H1 (cell line): ENCODE measurements around the gene OR5V1.

Experiments used
- CHD2 ChIP-seq: IDR thresholded peaks from 2 replicates; pipeline ENCODE4 v1.6.1; 2012; ENCODE audit warnings: low read length, improper control_type of control experiment
- EGR1 ChIP-seq: IDR thresholded peaks from 2 replicates; pipeline ENCODE4 v1.6.1; 2011; ENCODE audit warnings: low read depth, low read length, borderline replicate concordance
- GTF2F1 ChIP-seq: IDR thresholded peaks from 2 replicates; pipeline ENCODE4 v1.6.1; 2012; ENCODE audit warnings: low read depth, low read length, improper control_type of control experiment, borderline replicate concordance
- MAFK ChIP-seq: IDR thresholded peaks from 2 replicates; pipeline ENCODE4 v1.6.1; 2012; ENCODE audit warnings: low read depth, mild to moderate bottlenecking, improper control_type of control experiment, low read length
- NRF1 ChIP-seq: IDR thresholded peaks from 2 replicates; pipeline ENCODE4 v1.6.1; 2011; ENCODE audit warnings: mild to moderate bottlenecking, low read depth, low read length, improper control_type of control experiment
- POLR2A ChIP-seq, 2 experiments: IDR thresholded peaks; 1 replicate in 1 of 2; 2 replicates in 1 of 2; pipeline ENCODE4 v1.6.1; 2011; ENCODE audit warnings: low read depth in 2 of 2, low read length in 2 of 2, mild to moderate bottlenecking in 2 of 2; ENCODE audit errors: control extremely low read depth in 1 of 2
- SP2 ChIP-seq: IDR thresholded peaks from 2 replicates; pipeline ENCODE4 v1.6.1; 2012; ENCODE audit warnings: mild to moderate bottlenecking, low read length, inconsistent platforms
- TF ChIP-seq, protein P1 (sequence below): IDR thresholded peaks from 2 replicates; pipeline ENCODE4 v1.6.1; 2012; ENCODE audit warnings: low read length, inconsistent platforms

DNA sequence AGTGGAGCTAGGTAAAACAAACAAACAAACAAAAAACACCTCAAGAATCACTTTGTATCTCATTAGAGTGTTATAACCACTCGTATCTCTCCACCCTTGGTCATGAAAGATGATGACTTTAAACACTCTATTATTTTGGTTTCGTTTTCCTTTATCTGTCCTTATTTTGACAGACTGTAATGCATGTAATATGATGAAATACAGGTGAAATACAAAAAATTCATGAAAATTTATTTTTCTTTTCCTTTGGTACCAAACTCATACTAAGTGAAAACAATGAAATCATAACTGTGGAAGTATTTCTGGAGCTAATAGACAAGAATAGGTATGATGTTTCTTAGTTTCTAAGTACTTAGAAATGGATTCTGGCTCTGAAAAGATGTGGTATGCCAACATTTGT, 30.9 kb upstream of the OR5V1 start:
- TF ChIP-seq GTF2F1 (no peak), CHD2 (no peak), NRF1 (no peak), MAFK (no peak), SP2 (no peak), POLR2A (IDR thresholded peaks at IDR 0.05; ENCODE audit: control extremely low read depth in 1 of 2, low read depth in 2 of 2, low read length in 2 of 2) (no peak), EGR1 (no peak)
- TF ChIP-seq, protein P1, sequence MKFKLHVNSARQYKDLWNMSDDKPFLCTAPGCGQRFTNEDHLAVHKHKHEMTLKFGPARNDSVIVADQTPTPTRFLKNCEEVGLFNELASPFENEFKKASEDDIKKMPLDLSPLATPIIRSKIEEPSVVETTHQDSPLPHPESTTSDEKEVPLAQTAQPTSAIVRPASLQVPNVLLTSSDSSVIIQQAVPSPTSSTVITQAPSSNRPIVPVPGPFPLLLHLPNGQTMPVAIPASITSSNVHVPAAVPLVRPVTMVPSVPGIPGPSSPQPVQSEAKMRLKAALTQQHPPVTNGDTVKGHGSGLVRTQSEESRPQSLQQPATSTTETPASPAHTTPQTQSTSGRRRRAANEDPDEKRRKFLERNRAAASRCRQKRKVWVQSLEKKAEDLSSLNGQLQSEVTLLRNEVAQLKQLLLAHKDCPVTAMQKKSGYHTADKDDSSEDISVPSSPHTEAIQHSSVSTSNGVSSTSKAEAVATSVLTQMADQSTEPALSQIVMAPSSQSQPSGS, result no peak
